Neutrophil (primary cell): ENCODE results near the gene TTLL3.

Experiments
- H3K27ac ChIP-seq: fragments of 200-600 bp; sonication (generic); 2 replicates; pipeline ENCODE4 v1.5.1; 2016; ENCODE audit warnings: mild to moderate bottlenecking, moderate library complexity
- H3K27me3 ChIP-seq: fragments of 200-600 bp; sonication (generic); 2 replicates; pipeline ENCODE4 v1.6.0; 2016; ENCODE audit warnings: mild to moderate bottlenecking
- H3K36me3 ChIP-seq: fragments of 200-600 bp; sonication (generic); 2 replicates; pipeline ENCODE4 v1.5.1; 2017
- H3K4me1 ChIP-seq, 2 experiments: fragments of 200-600 bp in 1 of 2; sonication (generic) in 1 of 2; 1 replicate in 1 of 2; 2 replicates in 1 of 2; pipeline versions ENCODE4 v1.5.1 to v1.6.1; 2013 to 2016; ENCODE audit warnings: low read depth in 1 of 2, low read length in 1 of 2, mild to moderate bottlenecking in 1 of 2, moderate library complexity in 1 of 2; ENCODE audit not compliant: control insufficient read depth in 1 of 2, insufficient read depth in 1 of 2
- H3K4me3 ChIP-seq, 2 experiments: fragments of 200-600 bp in 1 of 2; sonication (generic) in 1 of 2; 1 replicate in 1 of 2; 2 replicates in 1 of 2; pipeline ENCODE4 v1.5.1; 2013 to 2016; ENCODE audit warnings: low read depth in 1 of 2, low read length in 1 of 2, mild to moderate bottlenecking in 1 of 2, moderate library complexity in 1 of 2
- H3K9me3 ChIP-seq: fragments of 200-600 bp; sonication (generic); 2 replicates; pipeline ENCODE4 v1.5.1; 2016
- TF ChIP-seq, protein P1 (sequence below): fragments of 200-600 bp; sonication (generic); IDR thresholded peaks from 2 replicates; pipeline ENCODE4 v1.5.1; 2016; ENCODE audit warnings: antibody characterized with exemption

The TTLL3 gene

DNA sequence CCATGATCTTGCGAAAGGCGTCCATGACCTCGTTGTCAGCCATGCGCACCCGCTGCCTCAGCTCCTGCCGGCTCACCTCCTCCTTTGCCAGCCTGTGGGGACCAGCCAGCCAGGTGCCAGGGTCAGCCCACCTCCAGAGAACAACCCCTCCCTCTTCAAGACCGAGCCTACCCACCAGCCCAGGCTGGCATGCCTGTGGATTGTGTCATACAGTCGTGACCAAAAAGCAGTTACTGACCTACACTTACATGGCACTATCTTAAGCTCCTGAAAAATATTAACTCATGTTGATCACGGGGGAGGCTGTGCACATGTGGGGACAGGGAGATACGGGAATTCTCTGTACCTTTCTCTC lies 29.6 kb upstream of the TTLL3 start:
- peaks cover 45% of the 10 kb centered on the region in 2 experiments for H3K4me1 ChIP-seq
- H3K9me3 ChIP-seq = no peaks in the 10 kb centered on the region
- TF ChIP-seq, protein P1, sequence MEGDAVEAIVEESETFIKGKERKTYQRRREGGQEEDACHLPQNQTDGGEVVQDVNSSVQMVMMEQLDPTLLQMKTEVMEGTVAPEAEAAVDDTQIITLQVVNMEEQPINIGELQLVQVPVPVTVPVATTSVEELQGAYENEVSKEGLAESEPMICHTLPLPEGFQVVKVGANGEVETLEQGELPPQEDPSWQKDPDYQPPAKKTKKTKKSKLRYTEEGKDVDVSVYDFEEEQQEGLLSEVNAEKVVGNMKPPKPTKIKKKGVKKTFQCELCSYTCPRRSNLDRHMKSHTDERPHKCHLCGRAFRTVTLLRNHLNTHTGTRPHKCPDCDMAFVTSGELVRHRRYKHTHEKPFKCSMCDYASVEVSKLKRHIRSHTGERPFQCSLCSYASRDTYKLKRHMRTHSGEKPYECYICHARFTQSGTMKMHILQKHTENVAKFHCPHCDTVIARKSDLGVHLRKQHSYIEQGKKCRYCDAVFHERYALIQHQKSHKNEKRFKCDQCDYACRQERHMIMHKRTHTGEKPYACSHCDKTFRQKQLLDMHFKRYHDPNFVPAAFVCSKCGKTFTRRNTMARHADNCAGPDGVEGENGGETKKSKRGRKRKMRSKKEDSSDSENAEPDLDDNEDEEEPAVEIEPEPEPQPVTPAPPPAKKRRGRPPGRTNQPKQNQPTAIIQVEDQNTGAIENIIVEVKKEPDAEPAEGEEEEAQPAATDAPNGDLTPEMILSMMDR = no peak
- peak overlapping the region; percentile 43 to 54 for H3K4me3 ChIP-seq
- H3K27ac ChIP-seq = peak overlapping the region; percentile 94
- peaks cover 33% of the 10 kb centered on the region for H3K36me3 ChIP-seq
- H3K27me3 ChIP-seq = no peaks in the 10 kb centered on the region

DNA sequence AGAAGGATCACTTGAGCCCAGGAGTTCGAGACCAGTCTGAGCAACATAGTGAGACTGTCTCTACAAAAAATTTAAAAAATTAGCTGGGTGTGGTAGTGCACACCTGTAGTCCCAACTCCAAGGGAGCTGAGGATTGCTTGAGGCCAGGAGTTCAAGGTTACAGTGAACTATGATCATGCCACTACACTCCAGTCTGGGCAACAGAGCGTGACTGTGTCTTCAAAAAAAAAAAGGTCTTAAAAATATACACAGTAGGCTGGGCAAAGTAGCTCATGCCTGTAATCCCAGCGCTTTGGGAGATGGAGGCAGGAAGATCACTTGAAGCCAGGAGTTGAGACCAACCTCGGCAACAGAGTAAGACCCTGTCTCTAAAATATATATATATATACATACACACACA lies 29.2 kb upstream of the TTLL3 start:
- Histone ChIP-seq H3K4me1 (peaks cover 45% of the 10 kb centered on the region in 2 experiments), H3K36me3 (peaks cover 38% of the 10 kb centered on the region), H3K4me3 (peak overlapping the region; percentile 43 to 54), H3K9me3 (no peaks in the 10 kb centered on the region), H3K27me3 (no peaks in the 10 kb centered on the region), H3K27ac (peak overlapping the region; percentile 94)
- TF ChIP-seq, protein P1 = no peak

DNA sequence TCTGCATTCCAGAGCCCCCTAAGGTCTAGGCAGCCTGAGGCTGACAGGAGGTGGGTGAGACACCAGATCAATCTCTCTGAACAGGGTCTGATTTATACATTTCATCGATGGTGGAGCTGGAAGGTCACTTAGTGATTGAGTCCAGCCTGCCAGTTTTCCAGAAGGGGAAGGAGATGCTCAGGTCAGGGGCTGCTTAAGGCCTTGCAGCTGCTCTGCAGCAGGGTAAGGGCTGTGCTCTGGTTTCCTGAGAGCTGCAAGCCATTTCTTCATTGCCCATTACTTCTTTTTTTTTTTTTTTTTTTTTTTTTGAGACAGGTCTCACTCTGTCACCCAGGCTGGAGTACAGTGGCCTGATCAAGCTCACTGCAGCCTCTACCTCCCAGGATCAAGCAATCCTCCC lies 28.5 kb upstream of the TTLL3 start:
- Histone ChIP-seq H3K27me3 (no peaks in the 10 kb centered on the region), H3K36me3 (peaks cover 44% of the 10 kb centered on the region), H3K9me3 (no peaks in the 10 kb centered on the region), H3K27ac (peak overlapping the region; percentile 94), H3K4me1 (peaks cover 45% of the 10 kb centered on the region in 2 experiments), H3K4me3 (peak overlapping the region in 1 of 2 experiments; percentile 54)
- TF ChIP-seq, protein P1 = no peak

DNA sequence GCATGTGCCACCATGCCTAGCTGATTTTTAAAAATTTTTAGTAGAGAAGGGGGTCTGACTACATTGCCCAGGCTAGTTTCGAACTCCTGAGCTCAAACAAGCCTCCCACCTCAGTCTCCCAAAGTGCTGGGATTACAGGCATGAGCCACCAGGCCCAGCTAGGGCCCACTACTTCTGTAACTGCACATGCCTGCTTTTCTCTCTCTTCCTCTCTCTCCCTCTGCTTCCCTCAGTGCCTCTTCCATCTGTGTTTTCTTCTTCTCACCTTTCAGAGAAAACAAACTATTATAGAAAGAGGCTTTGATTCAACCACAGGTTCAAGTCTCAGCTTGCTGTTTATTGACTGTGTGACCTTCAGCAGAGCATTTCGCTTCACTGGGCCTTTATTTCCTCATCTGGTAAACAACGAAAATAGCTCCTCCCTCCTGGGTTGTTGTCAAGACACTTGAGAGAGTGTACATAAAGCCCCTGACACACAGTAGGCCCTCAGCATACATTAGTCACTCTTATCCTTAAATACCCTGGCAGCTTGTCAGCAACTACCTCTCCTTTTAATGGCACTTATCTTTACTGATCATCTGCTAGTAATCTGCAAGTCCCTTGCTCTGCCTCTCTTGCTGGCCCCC lies 28.0 kb upstream of the TTLL3 start:
- Histone ChIP-seq H3K9me3 (no peaks in the 10 kb centered on the region), H3K27ac (peak overlapping the region; percentile 94), H3K27me3 (no peaks in the 10 kb centered on the region), H3K36me3 (peaks cover 50% of the 10 kb centered on the region), H3K4me3 (peak overlapping the region in 1 of 2 experiments; percentile 54), H3K4me1 (peaks cover 45% of the 10 kb centered on the region in 2 experiments)
- TF ChIP-seq, protein P1 = no peak

DNA sequence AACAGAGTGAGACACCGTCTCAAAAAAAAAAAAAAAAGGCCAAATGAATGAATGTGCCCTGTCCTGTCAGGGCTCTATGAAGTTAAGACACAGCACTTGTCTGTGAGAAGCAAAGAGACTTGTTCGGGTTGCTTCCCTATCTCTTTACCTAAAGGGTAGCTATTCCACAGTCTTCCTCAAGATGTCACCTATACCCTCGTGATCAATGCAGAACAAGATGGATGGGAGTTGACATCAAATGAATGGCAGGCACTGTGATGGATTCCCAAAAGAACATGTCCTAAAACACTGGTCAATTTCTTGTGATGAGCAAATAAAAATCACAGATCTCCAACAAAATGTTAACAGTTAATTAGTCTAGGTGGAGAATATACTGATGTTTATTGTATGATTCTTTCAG lies 27.3 kb upstream of the TTLL3 start:
- TF ChIP-seq, protein P1 = no peak
- peaks cover 45% of the 10 kb centered on the region in 2 experiments for H3K4me1 ChIP-seq
- H3K36me3 ChIP-seq = peaks cover 56% of the 10 kb centered on the region
- no peak overlapping the region for H3K4me3 ChIP-seq
- H3K9me3 ChIP-seq = no peaks in the 10 kb centered on the region
- H3K27ac ChIP-seq = peak overlapping the region; percentile 94
- no peaks in the 10 kb centered on the region for H3K27me3 ChIP-seq
